GM19239 (cell line): ENCODE measurements around the gene FAM50B.
"Not testable (repeated sequence)": the region's sequence is repeated elsewhere in the genome, so short reads cannot be mapped to it uniquely, and the experiment has no call there.

ENCODE experiments used
- DNase-seq: peaks from one replicate; pipeline ENCODE4 v3.0.0; 2011; ENCODE audit warnings: low spot score; ENCODE audit not compliant: insufficient read length
- FAIRE-seq: peaks from 2 replicates; lab custom pipeline; 2011; peaks lifted over from hg19 to GRCh38; lab: Jason Lieb, UNC

Gene FAM50B

DNA sequence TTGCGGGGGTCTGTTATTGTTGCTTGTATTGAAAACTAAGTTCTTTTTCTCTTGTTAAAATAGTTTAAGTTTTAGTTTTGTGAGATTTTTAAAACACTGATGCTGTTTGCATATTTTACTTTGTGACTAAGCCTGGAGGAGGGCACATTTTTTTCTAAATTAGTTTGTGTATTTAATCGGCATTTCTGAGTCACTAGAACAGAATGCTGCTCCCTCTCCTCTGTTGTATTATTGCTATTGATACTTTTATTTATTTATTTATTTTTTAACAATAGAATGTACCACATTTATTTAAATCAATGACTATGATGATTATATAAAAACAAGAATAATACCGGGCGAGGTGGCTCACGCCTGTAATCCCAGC is 5.1 kb upstream of the FAM50B start:
- FAIRE-seq (no peak), DNase-seq (no peak)

DNA sequence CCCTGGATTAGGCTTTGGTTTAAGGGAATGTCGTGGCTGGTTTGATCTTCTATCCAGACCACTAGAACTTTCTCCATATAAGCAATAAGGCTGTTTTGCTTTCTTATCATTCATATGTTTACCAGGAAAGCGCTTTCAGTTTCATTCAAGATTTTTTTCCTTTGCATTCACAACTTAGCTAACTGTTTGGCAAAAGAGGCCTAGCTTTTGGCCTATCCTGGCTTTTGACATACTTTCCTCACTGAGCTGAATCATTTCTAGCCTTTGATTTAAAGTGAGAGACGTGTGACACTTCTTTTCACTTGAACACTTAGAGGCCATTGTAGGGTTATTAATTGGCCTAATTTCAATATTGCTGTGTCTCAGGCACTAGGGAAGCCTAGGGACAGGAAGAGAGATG is 1.7 kb upstream of the FAM50B start:
- DNase-seq, result no peak
- no peak for FAIRE-seq

DNA sequence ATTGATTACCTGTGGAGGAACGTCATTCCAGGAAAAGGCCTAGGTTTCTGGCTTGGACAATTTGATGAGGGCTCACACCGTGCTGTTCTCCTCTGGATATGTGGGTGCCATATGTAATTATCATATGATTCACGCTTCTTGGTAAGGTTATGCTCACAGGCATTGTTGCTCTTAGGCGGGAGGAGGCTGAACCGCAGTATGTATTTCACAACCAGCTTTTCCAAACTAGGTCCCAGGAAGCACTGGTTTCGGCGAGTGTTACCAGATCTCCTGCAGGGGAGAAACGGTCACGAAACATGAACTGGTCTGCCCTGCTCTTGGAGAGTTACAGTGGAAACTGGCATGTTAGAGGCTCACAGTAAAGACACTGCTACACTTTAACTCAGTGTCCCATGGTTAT is 793 bp upstream of the FAM50B start:
- no peak for FAIRE-seq
- no peak for DNase-seq

DNA sequence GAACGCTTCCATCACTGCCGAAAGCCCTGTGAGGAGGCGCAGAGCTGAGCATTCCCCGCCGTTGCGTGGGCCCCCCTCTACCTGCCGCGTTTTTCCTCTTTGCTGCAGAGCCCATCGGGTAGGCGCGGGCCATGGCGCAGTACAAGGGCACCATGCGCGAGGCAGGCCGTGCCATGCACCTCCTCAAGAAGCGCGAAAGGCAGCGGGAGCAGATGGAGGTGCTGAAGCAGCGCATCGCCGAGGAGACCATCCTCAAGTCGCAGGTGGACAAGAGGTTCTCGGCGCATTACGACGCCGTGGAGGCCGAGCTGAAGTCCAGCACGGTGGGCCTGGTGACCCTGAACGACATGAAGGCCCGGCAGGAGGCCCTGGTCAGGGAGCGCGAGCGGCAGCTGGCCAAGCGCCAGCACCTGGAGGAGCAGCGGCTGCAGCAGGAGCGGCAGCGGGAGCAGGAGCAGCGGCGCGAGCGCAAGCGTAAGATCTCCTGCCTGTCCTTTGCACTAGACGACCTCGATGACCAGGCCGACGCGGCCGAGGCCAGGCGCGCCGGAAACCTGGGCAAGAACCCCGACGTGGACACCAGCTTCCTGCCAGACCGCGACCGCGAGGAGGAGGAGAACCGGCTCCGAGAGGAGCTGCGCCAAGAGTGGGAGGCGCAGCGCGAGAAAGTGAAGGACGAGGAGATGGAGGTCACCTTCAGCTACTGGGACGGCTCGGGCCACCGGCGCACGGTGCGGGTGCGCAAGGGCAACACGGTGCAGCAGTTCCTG is 693 bp downstream of the FAM50B start:
- DNase-seq, result no peak
- FAIRE-seq, result no peak

DNA sequence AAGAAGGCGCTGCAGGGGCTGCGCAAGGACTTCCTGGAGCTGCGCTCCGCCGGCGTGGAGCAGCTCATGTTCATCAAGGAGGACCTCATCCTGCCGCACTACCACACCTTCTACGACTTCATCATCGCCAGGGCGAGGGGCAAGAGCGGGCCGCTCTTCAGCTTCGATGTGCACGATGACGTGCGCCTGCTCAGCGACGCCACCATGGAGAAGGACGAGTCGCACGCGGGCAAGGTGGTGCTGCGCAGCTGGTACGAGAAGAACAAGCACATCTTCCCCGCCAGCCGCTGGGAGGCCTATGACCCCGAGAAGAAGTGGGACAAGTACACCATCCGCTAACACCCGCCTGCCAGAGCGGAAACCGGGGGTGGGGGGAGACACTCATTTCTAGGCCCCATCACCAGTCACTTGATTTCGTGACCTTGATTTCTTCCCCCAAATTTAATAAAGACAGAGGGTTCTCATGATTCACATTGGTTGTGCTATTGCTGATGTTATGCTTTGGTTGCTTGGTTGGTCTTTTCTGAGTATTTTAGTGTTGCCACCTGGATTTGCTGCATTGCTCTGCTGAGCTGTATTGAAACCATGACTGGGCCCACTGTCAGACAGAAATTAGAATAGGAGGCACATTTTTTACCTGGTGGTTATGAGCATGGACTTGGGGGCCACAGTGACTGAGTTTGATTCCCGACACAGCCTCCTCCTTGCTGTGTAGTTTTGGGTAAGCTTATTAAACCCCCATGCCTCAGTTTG is 1.5 kb downstream of the FAM50B start:
- no peak for FAIRE-seq
- no peak for DNase-seq

DNA sequence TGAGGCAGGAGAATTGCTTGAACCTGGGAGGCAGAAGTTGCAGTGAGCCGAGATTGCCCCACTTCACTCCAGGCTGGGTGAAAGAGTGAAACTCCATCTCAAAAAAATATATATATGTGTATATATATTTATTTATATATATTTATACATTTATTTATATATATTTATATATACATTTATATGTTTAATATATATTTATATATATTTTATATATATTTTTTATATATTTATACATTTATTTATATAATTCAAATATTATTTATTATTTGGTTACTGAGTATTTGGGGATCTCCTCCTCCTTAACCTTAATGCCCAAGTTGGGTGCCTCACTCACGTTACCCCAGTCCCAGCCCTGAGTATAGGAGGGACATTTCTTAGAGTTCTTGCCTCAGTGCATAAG is 2.7 kb downstream of the FAM50B start:
- DNase-seq, result no peak
- FAIRE-seq, result no peak

DNA sequence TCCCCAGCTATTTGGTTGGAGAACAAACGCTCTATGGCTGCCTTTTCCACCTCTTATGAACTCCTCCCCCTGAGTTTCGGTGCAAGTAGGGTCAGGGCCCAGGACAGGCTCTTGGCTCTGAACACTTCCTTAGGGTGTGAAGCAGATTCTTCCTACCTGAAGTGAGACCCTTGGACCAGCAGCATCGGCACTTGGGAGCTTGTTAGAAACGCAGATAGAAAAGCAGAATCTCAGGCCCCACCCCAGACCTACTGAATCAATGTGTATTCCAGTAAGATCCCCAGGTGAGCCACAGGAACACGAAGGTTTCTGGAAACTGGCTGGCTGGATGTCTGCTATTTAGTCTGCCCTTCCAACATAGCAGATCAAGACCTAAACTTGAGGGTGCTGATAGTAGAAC is 3.2 kb downstream of the FAM50B start:
- no peak for FAIRE-seq
- DNase-seq, result no peak

DNA sequence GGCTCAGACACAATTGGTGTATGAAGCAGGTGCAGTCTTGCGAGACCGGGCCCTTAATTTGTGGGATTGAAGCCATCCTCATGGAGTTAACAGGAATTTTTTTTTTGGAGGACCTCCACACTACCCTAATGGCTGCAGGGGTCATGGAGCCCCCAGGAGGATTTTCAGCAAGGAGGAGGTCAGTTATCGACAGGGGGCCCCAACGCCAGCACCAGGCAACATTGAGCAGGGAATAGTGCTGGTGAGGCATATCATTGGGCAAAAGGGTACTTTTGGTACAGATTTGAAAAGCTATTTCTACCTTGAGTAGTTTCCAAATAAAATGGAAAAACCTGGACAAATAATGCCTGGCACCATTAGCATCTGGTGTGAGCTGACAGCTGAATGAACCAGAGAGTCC is 6.7 kb downstream of the FAM50B start:
- FAIRE-seq, result no peak
- no peak for DNase-seq

DNA sequence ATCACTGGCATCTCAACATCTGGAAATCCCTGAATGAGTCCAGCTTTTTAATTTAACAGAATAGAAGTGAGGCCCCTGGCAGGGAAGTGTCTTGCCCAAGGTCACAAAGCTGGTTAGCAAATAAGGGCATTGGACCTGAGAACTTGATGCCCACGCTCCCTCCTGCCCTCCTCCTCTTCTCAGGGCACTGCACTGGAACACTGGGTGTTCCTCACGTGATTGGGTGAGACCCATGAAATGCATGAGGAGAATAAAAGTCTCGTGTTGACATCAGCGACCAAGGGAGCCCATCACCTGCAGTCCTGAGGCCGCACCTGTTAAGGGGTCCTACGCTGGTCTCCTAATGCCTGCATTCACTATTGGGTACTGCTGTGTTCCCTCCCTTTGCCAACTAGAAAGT is 7.4 kb downstream of the FAM50B start:
- DNase-seq (no peak), FAIRE-seq (no peak)

DNA sequence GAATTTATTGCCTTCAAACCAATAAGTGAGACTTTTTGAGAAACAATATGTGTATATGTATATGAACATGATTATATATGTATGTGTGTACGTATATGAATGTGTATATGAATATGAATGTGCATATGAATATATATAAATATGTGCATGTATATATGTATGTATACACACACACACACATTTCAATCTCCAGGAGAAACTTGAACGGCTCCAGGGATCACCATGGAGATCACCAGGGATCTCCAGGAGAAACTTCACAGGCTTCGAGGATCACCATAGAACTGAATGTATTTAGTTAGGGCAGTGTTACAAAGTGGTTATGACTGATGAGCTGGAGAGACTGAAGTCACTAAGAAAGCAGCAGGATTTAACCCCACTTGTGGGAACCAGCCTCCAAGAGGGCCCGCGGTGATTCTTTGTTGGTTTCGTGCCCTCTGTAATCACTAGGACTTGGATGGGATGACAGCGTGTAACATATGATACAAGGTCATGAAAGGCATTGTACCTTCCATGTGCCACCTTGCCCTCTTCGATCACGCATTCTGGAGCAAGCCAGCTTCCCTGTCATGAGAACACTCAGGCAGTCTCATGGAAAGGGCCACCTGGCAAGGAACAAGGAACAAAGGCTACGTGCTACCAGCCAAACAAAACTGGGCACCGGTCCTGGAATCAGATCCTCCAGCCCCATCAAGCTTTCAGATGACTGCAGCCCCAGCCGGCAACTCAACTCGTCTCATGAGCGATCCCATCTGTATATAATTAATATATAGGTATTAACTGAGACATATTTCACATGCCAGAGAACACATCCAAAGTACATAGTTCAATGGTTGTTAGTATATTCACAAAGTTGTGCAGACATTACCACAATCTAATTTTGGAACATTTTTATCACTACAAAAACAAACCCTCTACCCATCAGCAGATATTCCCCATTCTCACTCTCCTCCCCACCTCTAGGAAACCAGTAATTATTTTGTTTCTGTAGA is 8.6 kb downstream of the FAM50B start:
- DNase-seq (no peak), FAIRE-seq (no peak)

DNA sequence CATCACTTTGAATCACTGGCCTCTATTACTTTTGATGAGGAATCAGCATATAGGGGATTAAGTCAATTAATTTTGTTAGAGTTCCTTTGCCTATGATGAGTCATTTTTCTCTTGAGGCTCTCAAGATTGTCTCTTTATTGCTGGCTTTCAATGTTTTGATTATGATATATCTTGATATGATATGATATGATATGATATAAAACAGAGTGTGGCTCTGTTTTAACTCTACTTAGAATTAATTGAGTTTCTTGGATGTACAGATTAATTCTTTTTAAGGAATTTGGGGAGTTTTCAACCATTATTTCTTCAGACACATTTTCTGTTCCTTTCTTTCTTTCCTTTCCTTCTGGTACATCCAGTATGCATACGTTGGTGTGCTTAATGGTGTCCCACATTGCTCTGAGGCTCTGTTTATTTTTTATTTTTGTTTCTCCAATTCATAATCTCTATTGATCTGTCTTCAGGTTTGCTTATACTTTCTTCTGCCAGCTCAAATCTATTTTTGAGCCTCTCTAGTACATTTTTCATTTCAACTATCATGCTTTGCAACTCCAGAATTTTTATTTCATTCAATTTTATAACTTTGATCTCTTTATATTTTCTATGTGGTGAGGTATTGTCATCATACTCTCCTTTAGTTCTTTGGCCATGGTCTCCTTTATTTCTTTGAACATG is 10.8 kb downstream of the FAM50B start:
- FAIRE-seq, result no peak

DNA sequence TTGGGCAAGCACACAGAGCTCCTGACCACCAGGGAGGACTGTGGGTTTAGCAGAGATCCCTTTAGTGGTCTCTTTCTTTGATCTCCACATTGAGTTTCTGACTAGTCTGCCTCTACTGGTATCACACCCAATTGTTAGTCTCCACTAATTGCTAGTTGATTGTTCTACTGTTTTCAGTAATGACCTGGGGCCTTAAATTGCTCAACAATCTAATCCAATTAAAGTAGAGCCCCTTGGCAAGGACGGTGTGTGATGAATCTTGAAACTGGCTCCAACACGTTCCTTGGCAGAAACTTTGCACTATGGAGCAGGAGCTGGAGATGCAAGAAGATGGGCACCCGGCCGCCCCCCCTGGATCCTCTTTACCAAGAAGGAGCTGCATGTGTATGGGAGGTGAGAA is 12.3 kb downstream of the FAM50B start:
- FAIRE-seq, result no peak
- no peak for DNase-seq

More for the DNA sequence above, 10.8 kb downstream of the FAM50B start:
- DNase-seq, result no peak

DNA sequence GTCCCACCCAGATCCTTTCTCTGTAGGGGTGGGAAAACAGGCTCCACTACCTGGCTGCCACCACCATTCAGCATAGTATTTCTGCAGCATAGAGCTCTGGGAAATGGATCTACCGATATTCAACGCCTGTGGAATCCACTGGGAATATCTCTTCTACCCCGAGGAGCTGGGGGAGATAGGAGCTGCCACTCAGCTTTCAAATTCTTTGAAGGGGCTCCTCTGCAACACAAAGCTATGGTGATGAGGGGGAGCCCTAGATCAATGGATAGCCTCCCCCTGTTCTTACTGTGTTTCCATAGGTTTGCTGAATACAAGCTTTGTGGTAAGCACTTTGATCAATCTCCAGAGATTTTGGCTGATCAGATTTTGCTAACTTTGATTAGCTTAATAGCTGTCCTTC is 12.9 kb downstream of the FAM50B start:
- FAIRE-seq, result no peak
- DNase-seq, result no peak

DNA sequence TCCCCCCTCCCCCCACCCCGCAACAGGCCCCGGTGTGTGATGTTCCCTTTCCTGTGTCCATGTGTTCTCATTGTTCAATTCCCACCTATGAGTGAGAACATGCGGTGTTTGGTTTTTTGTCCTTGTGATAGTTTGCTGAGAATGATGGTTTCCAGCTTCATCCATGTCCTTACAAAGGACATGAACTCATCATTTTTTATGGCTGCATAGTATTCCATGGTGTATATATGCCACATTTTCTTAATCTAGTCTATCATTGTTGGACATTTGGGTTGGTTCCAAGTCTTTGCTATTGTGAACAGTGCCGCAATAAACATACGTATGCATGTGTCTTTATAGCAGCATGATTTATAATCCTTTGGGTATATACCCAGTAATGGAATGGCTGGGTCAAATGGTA is 14.1 kb downstream of the FAM50B start:
- not testable (repeated sequence) for FAIRE-seq, DNase-seq

DNA sequence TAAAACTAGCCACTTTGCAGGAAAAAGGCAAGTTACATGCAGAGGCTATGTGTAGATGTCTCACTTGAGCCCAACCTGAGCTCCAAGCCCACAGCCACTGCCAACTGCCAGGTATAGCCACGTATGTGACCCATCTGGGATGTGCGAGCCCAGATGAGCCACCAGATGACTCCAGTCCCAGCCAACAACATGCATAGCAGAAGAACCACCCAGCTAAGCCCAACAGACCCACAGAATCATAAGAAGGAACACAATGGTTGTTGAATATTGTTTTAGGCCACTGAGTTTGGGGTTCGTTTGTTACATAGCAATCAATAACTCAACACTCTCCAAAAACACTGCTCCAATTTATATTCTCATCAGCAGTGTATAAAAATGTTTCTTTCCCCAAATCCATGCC is 16.3 kb downstream of the FAM50B start:
- DNase-seq, result no peak
- FAIRE-seq, result no peak

DNA sequence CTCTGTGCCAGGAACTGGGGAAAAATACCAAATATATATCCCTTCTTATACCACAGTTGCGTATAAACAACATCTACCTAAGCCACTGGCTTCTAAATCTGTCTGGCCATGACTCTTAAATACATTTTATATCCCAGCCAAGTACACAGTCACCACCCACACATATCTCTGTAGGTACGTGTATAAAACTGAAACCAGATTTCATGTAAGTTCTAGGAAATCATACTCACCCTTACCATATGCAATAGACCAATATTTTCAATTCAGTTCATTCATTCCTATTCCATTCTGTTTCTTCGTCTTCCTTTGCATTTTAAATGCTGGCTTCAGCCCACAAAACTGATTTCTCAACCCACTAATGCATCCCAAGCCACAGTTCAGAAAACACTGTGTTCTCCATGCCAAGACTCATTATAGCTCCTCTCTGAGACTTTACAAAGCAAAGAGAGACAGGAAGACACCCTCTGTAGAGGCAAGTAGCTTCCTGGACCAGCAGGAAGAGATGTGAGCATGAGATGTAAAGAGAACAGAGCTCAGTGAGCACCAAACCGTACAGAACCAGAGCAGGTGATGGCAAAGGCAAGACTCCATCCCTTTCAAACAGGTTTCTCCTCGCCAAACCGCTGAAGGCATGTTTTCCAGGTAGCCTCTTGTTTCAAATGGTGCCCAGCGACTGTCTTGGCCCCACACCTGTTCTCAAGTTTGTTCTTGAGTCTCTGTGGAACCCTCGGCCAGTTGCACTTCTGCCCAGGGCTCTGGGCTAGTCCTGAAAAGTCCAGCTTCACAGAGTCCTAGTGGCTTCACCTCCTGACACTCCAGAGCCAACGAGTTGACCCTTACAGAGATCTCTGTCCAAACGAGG is 18.7 kb downstream of the FAM50B start:
- DNase-seq (no peak), FAIRE-seq (no peak)

DNA sequence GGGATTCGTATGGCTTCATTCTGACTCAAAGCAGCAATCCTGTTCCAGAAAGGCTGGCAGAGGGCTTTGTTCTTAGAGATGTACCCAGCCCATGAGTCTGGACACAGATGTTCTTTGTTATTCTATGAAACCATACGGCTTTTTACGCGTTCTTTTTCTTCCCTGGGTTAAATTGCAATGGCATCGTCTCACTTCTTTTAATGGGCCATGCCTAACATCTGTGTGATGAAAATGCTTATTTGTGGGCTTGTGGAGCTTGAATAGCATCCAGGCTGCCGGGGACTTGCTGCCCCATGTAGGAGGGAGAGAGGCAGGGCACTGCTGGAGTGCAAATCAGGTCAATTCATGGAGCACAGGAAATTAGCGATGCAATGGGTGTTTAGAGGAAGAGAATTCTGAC is 19.4 kb downstream of the FAM50B start:
- FAIRE-seq (no peak), DNase-seq (no peak)

DNA sequence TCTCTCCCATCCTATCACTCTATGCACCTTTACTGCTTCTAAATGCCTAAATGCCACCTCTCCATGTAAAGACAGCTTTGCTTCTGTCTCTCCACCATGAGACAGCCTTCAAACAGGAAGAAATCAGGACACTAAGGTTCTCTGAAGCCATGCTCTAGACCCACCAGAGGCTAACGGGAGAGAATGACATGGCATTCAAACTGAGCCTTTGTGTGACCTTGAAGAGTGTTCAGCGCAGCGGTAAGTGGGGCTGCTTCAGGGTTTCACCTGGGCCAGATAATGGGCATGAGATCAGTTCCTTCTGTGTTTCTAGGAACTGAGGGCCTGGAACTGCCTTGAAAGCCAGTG is 20.1 kb downstream of the FAM50B start:
- FAIRE-seq (no peak), DNase-seq (no peak)
